Memory B cell (primary cell): ENCODE measurements around the gene SYNE2.

Experiments
- ATAC-seq: fragments of 150-1000 bp; cut with Tn5 transposase; 2 replicates; pipeline ENCODE4 v1.10.0; 2021; ENCODE audit warnings: low read depth, mild to moderate bottlenecking, moderate library complexity
- DNase-seq, 2 donors: peaks; one replicate each; pipeline ENCODE4 v3.0.0; 2022; ENCODE audit warnings: low spot score in 2 of 2
- H3K27ac Mint-ChIP-seq: one replicate; pipeline ENCODE4 v1.8.0; 2022; ENCODE audit warnings: mild to moderate bottlenecking, moderate library complexity, mixed read lengths
- H3K27me3 Mint-ChIP-seq: one replicate; pipeline ENCODE4 v1.8.0; 2022; ENCODE audit warnings: mixed read lengths
- H3K36me3 Mint-ChIP-seq: one replicate; pipeline ENCODE4 v1.8.0; 2022; ENCODE audit warnings: mild to moderate bottlenecking, mixed read lengths
- H3K4me1 Mint-ChIP-seq: one replicate; pipeline ENCODE4 v1.8.0; 2022; ENCODE audit warnings: mixed read lengths
- H3K4me3 Mint-ChIP-seq: one replicate; pipeline ENCODE4 v1.8.0; 2022; ENCODE audit warnings: mild to moderate bottlenecking, moderate library complexity, mixed read lengths
- H3K9me3 Mint-ChIP-seq: one replicate; pipeline ENCODE4 v1.8.0; 2022; ENCODE audit warnings: mixed read lengths

Gene SYNE2

DNA sequence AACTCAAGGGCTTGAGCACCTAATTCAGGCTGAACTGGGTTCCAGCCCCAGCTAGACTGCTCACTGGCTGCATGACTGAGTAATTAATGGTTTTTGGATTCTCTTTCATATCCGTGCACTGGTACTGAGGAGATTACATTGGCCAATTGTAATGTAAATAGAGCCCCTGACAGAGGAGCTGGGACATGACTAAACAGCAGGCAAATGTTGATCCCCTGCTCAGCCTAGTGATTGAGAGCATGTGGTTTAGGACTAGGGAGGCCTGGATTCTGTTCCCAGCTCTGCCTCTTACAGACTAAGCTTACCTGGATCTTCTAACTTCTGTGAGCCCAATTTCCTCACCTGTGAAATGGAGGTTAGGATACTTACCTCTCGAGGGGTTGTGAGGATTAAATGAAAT lies 237.1 kb downstream of the SYNE2 start:
- Mint-ChIP-seq H3K4me3 (no peak overlapping the region), H3K4me1 (no peaks in the 10 kb centered on the region), H3K9me3 (no peaks in the 10 kb centered on the region), H3K27ac (no peak overlapping the region), H3K36me3 (no peaks in the 10 kb centered on the region), H3K27me3 (no peaks in the 10 kb centered on the region)
- ATAC-seq (no peak), DNase-seq (no peak)

GRCh38 chr14:64091217-64091616 lies 238.4 kb downstream of the SYNE2 start:
- no peaks in the 10 kb centered on the region for H3K36me3 Mint-ChIP-seq
- H3K4me1 Mint-ChIP-seq, result no peaks in the 10 kb centered on the region
- no peak overlapping the region for H3K4me3 Mint-ChIP-seq
- no peak overlapping the region for H3K27ac Mint-ChIP-seq
- H3K27me3 Mint-ChIP-seq, result no peaks in the 10 kb centered on the region
- ATAC-seq, result no peak
- H3K9me3 Mint-ChIP-seq, result no peaks in the 10 kb centered on the region
- no peak for DNase-seq

DNA sequence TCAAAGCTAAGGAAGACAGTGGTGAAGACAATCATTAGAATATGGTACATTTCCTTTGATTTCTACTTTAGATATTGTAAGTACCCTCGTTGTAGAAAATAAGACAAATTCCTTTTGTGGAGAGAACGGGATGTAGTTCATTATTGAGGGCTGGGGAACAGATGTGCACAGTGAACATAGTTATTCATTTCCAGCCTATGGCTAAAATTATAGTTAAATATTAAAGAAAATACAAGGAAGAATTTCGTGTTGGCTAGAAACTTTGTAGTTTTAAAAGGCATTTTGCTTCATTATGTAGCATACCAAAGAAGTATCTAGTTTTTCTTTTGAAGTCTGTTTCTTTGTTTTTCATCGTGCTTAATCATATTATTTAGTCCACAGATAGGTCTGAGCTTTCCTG lies 239.5 kb downstream of the SYNE2 start:
- no peak for DNase-seq
- H3K4me3 Mint-ChIP-seq, result no peak overlapping the region
- H3K27me3 Mint-ChIP-seq, result no peaks in the 10 kb centered on the region
- H3K4me1 Mint-ChIP-seq, result no peaks in the 10 kb centered on the region
- no peak overlapping the region for H3K27ac Mint-ChIP-seq
- no peaks in the 10 kb centered on the region for H3K36me3 Mint-ChIP-seq
- no peaks in the 10 kb centered on the region for H3K9me3 Mint-ChIP-seq
- no peak for ATAC-seq

GRCh38 chr14:64092940-64093339 lies 240.1 kb downstream of the SYNE2 start:
- ATAC-seq (no peak), DNase-seq (no peak)
- H3K4me1 Mint-ChIP-seq, result no peaks in the 10 kb centered on the region

DNA sequence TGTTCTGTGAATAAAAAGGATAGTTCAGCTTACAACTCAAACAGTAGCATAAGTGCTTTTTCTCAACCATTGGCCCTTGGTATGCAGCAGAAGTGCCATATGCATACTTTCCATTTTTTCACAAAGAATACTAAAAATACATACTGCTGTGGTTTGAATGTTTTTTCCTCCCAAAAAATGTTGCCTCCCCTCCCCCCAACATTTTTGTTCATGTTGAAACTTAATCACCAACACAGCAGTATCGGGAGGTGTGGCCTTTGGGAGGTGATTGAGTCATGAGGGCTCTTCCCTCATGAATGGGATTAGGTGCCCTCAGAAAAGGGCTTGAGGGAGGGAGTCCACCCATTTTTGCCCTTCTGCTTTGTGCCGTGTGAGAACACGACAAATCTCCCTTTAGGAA lies 242.8 kb downstream of the SYNE2 start:
- ATAC-seq, result no peak
- DNase-seq, result no peak
- Mint-ChIP-seq H3K27ac (no peak overlapping the region), H3K36me3 (peaks cover 5% of the 10 kb centered on the region), H3K27me3 (no peaks in the 10 kb centered on the region), H3K4me1 (peaks cover under 1% of the 10 kb centered on the region), H3K9me3 (no peaks in the 10 kb centered on the region), H3K4me3 (no peak overlapping the region)

More at GRCh38 chr14:64092940-64093339, 240.1 kb downstream of the SYNE2 start:
- Mint-ChIP-seq H3K27me3 (no peaks in the 10 kb centered on the region), H3K4me3 (no peak overlapping the region), H3K27ac (no peak overlapping the region), H3K9me3 (no peaks in the 10 kb centered on the region), H3K36me3 (no peaks in the 10 kb centered on the region)

DNA sequence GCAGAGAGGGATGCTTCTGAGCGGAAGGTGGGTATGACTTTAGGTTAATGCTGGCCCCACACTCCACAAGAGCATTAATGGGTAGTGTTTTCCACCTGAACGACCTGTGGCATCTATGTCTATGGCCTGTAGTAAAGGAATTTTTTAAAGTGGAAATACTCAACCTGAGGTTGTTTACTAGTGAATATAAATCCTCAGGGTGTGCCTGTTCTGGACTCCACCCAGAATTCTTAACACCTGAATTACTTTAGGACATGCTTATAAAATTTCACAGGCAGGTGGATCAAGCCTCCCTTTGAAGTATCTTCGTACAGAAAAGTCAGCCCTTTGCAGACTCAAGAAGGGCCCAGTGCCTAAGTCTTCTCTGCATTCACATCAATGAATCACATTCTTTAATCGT lies 245.3 kb downstream of the SYNE2 start:
- Mint-ChIP-seq H3K27ac (no peak overlapping the region), H3K27me3 (no peaks in the 10 kb centered on the region), H3K36me3 (peaks cover 7% of the 10 kb centered on the region), H3K4me3 (no peak overlapping the region), H3K4me1 (peaks cover 5% of the 10 kb centered on the region), H3K9me3 (no peaks in the 10 kb centered on the region)
- DNase-seq (no peak), ATAC-seq (no peak)

DNA sequence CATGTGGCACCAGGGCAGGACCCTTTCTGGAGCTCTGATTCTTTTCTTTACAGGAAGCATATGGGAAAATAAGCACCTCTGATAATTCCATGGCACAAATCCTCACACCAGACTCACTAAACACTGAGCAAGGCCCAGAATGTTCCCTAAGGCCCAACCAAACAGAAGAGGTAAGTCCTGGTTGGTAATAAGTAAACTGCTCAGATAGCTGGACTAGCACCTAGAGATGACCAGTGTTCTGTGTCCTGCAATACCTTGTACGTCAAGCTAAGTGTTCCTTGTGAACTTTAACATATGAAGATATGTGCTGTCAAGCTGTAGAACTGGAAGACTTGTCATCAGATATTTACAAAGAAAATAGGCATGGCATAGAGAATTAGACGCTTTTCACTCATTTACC lies 254.6 kb downstream of the SYNE2 start:
- Mint-ChIP-seq H3K27me3 (no peaks in the 10 kb centered on the region), H3K9me3 (no peaks in the 10 kb centered on the region), H3K36me3 (peaks cover 11% of the 10 kb centered on the region), H3K27ac (no peak overlapping the region), H3K4me1 (no peaks in the 10 kb centered on the region), H3K4me3 (no peak overlapping the region)
- ATAC-seq, result no peak
- DNase-seq, result no peak

DNA sequence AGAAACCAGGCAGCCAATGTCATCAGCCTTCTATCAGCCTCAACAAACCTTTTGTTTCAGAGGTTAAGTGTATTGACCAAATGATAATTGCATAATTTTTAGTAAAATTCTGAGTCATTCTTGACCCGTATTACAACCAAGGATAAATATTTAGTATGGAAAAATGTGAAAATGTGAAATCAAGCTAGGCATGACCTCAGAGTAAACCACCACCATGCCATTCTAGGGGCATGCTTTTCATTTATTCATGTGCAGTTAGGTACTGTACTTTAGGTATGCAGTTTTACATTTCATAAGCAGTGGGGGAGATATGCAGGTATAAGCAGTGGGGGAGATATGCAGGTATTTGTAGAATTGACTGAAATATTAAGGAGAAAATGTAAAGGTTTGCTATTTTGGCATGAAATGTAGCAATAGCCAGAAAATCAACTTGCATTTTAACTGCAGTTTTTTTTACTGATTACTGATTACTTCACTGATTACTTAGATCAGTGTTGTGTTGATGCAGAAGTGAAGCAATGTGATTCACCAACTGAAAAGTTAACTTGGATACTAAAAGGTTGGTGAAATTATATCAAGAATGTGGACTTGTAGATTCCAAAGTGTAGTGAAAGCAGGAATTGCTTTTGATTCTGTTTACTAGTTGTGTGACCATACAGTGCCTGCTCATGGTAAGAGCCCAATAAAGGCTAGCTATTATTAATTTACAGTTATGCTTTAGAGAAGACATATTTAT lies 257.2 kb downstream of the SYNE2 start:
- Mint-ChIP-seq H3K4me1 (no peaks in the 10 kb centered on the region), H3K27ac (no peak overlapping the region), H3K36me3 (peaks cover 2% of the 10 kb centered on the region), H3K27me3 (no peaks in the 10 kb centered on the region), H3K4me3 (no peak overlapping the region), H3K9me3 (no peaks in the 10 kb centered on the region)
- ATAC-seq (no peak), DNase-seq (no peak)

DNA sequence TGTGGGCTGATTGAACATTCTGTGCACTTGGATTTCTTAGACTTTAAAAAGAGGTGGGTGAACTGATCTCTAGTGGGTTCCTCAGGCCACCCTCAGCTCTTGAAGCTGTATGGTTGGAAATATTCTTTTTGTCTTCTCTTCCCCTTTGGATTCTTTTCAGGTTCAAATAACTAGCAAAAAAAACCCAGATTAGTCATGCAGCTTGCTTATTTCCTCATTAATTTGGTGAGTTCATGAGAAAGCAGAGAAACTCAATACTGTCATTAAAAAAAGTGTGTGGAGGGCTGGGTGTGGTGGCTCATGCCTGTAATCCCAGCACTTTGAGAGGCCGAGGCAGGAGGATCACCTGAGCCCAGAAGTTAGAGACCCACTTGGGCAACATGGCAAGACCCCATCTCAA lies 258.0 kb downstream of the SYNE2 start:
- DNase-seq, result no peak

DNA sequence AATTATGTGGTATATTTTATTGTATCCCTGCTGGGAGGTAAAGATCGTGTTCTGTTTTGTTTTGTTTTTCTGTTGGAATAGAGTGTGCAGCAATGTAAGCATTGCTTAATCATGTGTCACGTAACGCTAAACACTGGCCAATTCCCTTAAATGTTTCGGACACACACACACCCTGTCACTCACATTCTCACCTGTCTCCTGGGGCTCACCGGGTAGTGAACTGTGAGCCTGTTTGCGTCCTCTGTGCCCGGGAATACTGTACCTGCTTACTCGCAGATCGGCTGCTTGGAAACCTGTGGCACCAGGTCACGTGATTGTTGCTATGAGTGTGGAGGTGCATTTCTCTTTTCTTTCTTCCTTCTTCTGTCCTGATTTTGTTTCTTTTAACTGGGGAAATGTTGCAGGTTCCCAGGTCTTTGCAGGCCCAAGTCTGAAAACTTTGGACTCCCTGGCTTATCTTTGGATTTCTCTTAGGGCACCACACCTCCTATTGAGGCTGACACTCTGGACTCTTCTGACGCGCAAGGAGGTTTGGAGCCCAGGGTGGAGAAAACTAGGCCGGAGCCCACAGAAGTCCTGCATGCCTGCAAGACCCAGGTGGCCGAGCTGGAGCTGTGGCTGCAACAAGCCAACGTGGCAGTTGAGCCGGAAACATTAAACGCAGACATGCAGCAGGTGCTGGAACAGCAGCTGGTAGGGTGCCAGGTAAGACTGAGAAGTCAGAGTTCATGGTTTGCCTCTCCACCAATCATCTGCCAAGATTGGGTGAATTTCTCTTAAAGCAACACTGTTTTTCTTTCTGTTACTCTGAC lies 260.3 kb downstream of the SYNE2 start:
- no peak overlapping the region for H3K27ac Mint-ChIP-seq
- no peak overlapping the region for H3K4me3 Mint-ChIP-seq
- no peaks in the 10 kb centered on the region for H3K27me3 Mint-ChIP-seq
- ATAC-seq (no peak), DNase-seq (no peak)
- H3K36me3 Mint-ChIP-seq, result peaks cover 2% of the 10 kb centered on the region
- no peaks in the 10 kb centered on the region for H3K9me3 Mint-ChIP-seq
- H3K4me1 Mint-ChIP-seq, result no peaks in the 10 kb centered on the region

More for the DNA sequence above, 258.0 kb downstream of the SYNE2 start:
- H3K4me3 Mint-ChIP-seq, result no peak overlapping the region
- no peaks in the 10 kb centered on the region for H3K9me3 Mint-ChIP-seq
- ATAC-seq, result no peak
- no peak overlapping the region for H3K27ac Mint-ChIP-seq
- H3K36me3 Mint-ChIP-seq, result peaks cover 4% of the 10 kb centered on the region
- no peaks in the 10 kb centered on the region for H3K4me1 Mint-ChIP-seq
- no peaks in the 10 kb centered on the region for H3K27me3 Mint-ChIP-seq

DNA sequence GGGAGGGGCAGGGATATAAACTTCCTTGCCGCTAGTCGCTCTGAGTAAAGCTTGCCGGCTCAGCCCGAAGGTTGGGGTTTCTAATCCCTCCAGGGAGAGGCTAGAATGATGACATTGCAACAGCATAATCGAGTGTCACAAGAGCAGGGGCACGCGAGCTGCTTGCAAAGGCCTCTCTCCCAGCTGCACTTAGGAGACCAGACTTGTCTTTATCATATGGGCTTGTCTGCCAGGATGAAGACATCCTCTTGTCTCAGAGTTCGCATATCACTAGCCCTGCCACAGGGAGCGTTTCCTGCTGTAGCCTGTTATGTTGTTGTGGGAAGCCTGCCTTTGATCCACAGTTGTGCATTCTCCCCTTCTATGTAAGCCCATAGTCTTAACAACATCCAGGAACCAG lies 261.4 kb downstream of the SYNE2 start:
- Mint-ChIP-seq H3K4me1 (no peaks in the 10 kb centered on the region), H3K36me3 (peaks cover 4% of the 10 kb centered on the region), H3K27ac (no peak overlapping the region), H3K9me3 (no peaks in the 10 kb centered on the region), H3K27me3 (no peaks in the 10 kb centered on the region), H3K4me3 (no peak overlapping the region)
- no peak for ATAC-seq
- DNase-seq, result no peak

GRCh38 chr14:64114796-64115195 lies 262.0 kb downstream of the SYNE2 start:
- H3K9me3 Mint-ChIP-seq, result no peaks in the 10 kb centered on the region
- ATAC-seq, result no peak
- peaks cover 7% of the 10 kb centered on the region for H3K36me3 Mint-ChIP-seq
- no peaks in the 10 kb centered on the region for H3K27me3 Mint-ChIP-seq
- H3K4me3 Mint-ChIP-seq, result no peak overlapping the region
- no peaks in the 10 kb centered on the region for H3K4me1 Mint-ChIP-seq
- H3K27ac Mint-ChIP-seq, result no peak overlapping the region
- no peak for DNase-seq

- no peak overlapping the region for H3K27ac Mint-ChIP-seq
- ATAC-seq, result no peak
- no peaks in the 10 kb centered on the region for H3K9me3 Mint-ChIP-seq
- H3K4me3 Mint-ChIP-seq, result no peak overlapping the region
- no peaks in the 10 kb centered on the region for H3K27me3 Mint-ChIP-seq
- H3K4me1 Mint-ChIP-seq, result no peaks in the 10 kb centered on the region
- peaks cover 7% of the 10 kb centered on the region for H3K36me3 Mint-ChIP-seq
- no peak for DNase-seq
Measured at GRCh38 chr14:64115401-64115800, 262.6 kb downstream of the SYNE2 start.

GRCh38 chr14:64117671-64118402 lies 265.0 kb downstream of the SYNE2 start:
- no peak for ATAC-seq
- no peak overlapping the region for H3K4me3 Mint-ChIP-seq
- H3K4me1 Mint-ChIP-seq, result no peaks in the 10 kb centered on the region
- H3K9me3 Mint-ChIP-seq, result no peaks in the 10 kb centered on the region
- H3K36me3 Mint-ChIP-seq, result peaks cover 9% of the 10 kb centered on the region
- H3K27me3 Mint-ChIP-seq, result no peaks in the 10 kb centered on the region
- DNase-seq, result no peak
- H3K27ac Mint-ChIP-seq, result no peak overlapping the region
